GM23338 (cell line): Measurements from ENCODE around the gene LRP1-AS. TPM values are rescaled to one million over a fixed set of nuclear protein-coding genes. Genes with fewer than 3 reads are reported as not detected.

Experiments used
- ATAC-seq: fragments of 200-7000 bp; cut with Tn5 transposase; 3 replicates; pipeline ENCODE4 v1.9.1; 2020
- DNase-seq: peaks from one replicate; pipeline ENCODE4 v3.0.0-alpha.2; 2015; ENCODE audit warnings: low spot score
- H2AFZ ChIP-seq: fragments of 200-600 bp; sonication (generic); 2 replicates; pipeline ENCODE4 v1.8.0; 2016; ENCODE audit warnings: antibody characterized with exemption, mild to moderate bottlenecking, moderate library complexity
- H3F3A ChIP-seq: fragments of 200-600 bp; sonication (generic); replicated peaks from 2 replicates; pipeline ENCODE4 v1.8.0; 2017; ENCODE audit warnings: antibody characterized with exemption, mixed run types, low read depth
- H3K27ac ChIP-seq: fragments of 200-600 bp; sonication (generic); 2 replicates; pipeline ENCODE4 v1.6.1; 2016; ENCODE audit warnings: low read depth
- H3K27me3 ChIP-seq: fragments of 200-600 bp; sonication (generic); 2 replicates; pipeline ENCODE4 v1.8.0; 2016; ENCODE audit warnings: mild to moderate bottlenecking, mixed run types, moderate library complexity; ENCODE audit not compliant: insufficient read depth
- H3K36me3 ChIP-seq: fragments of 200-600 bp; sonication (generic); 2 replicates; pipeline ENCODE4 v1.8.0; 2016; ENCODE audit warnings: mild to moderate bottlenecking; ENCODE audit not compliant: insufficient read depth
- H3K4me1 ChIP-seq: fragments of 200-600 bp; sonication (generic); 2 replicates; pipeline ENCODE4 v1.8.0; 2016; ENCODE audit warnings: mild to moderate bottlenecking, moderate library complexity; ENCODE audit not compliant: insufficient read depth
- H3K4me2 ChIP-seq: fragments of 200-600 bp; sonication (generic); 2 replicates; pipeline ENCODE4 v1.7.1; 2017; ENCODE audit warnings: mixed run types
- H3K4me3 ChIP-seq: fragments of 200-600 bp; sonication (generic); 2 replicates; pipeline ENCODE4 v1.6.1; 2016; ENCODE audit warnings: mixed run types
- H3K79me2 ChIP-seq: fragments of 200-600 bp; sonication (generic); replicated peaks from 2 replicates; pipeline ENCODE4 v1.8.0; 2017; ENCODE audit warnings: mild to moderate bottlenecking; ENCODE audit not compliant: insufficient read depth
- H3K9me2 ChIP-seq: fragments of 200-600 bp; sonication (generic); 2 replicates; pipeline ENCODE4 v1.8.0; 2017; ENCODE audit not compliant: insufficient read depth
- H4K20me1 ChIP-seq: fragments of 200-600 bp; sonication (generic); replicated peaks from 2 replicates; pipeline ENCODE4 v1.8.0; 2017; ENCODE audit warnings: mild to moderate bottlenecking; ENCODE audit not compliant: insufficient read depth
- H3K27ac Mint-ChIP-seq: 2 replicates; pipeline ENCODE4 v1.8.0; 2020; ENCODE audit warnings: inconsistent platforms, mild to moderate bottlenecking, moderate library complexity, mixed read lengths
- H3K27me3 Mint-ChIP-seq: 3 replicates; pipeline ENCODE4 v1.8.0; 2022; ENCODE audit warnings: low read depth, mild to moderate bottlenecking, moderate library complexity, mixed read lengths, inconsistent platforms; ENCODE audit not compliant: insufficient read depth, poor library complexity
- H3K36me3 Mint-ChIP-seq: 3 replicates; pipeline ENCODE4 v1.8.0; 2021; ENCODE audit warnings: low read depth, mild to moderate bottlenecking, inconsistent platforms, moderate library complexity, mixed read lengths
- H3K4me1 Mint-ChIP-seq: 3 replicates; pipeline ENCODE4 v1.8.0; 2020; ENCODE audit warnings: mild to moderate bottlenecking, inconsistent platforms, mixed read lengths
- H3K4me3 Mint-ChIP-seq: 3 replicates; pipeline ENCODE4 v1.8.0; 2021; ENCODE audit warnings: moderate library complexity, mild to moderate bottlenecking, inconsistent platforms, mixed read lengths
- H3K9me3 Mint-ChIP-seq: 3 replicates; pipeline ENCODE4 v1.8.0; 2020; ENCODE audit warnings: moderate library complexity, mild to moderate bottlenecking, inconsistent platforms, mixed read lengths
- CREB1 ChIP-seq: fragments of 250-450 bp; sonication (Bioruptor Pico); IDR thresholded peaks from 2 replicates; pipeline ENCODE4 v1.5.0; 2020; ENCODE audit warnings: low read depth, mild to moderate bottlenecking, moderate library complexity
- ETS1 ChIP-seq: IDR thresholded peaks from 2 replicates; pipeline ENCODE4 v1.6.1; 2016; ENCODE audit warnings: antibody characterized with exemption
- EZH2 ChIP-seq: fragments of 200-600 bp; sonication (generic); IDR thresholded peaks from one replicate; pipeline ENCODE4 v1.8.0; 2017; ENCODE audit warnings: antibody characterized with exemption, mild to moderate bottlenecking, low read depth; ENCODE audit not compliant: unreplicated experiment
- EZH2phosphoT487 ChIP-seq: fragments of 200-600 bp; sonication (generic); IDR thresholded peaks from one replicate; pipeline ENCODE4 v1.8.1; 2018; ENCODE audit warnings: antibody characterized with exemption; ENCODE audit not compliant: unreplicated experiment
- JUNB ChIP-seq: IDR thresholded peaks from one replicate; pipeline ENCODE4 v1.6.1; 2016; ENCODE audit warnings: antibody characterized with exemption; ENCODE audit not compliant: unreplicated experiment
- NANOG ChIP-seq: IDR thresholded peaks from 2 replicates; pipeline ENCODE4 v1.6.1; 2016; ENCODE audit warnings: antibody characterized with exemption, borderline replicate concordance
- POLR2AphosphoS5 ChIP-seq: IDR thresholded peaks from 2 replicates; pipeline ENCODE4 v1.6.1; 2016; ENCODE audit warnings: antibody characterized with exemption, low read depth
- STAT1 ChIP-seq: IDR thresholded peaks from one replicate; pipeline ENCODE4 v1.6.1; 2016; ENCODE audit warnings: antibody characterized with exemption; ENCODE audit not compliant: unreplicated experiment
- ZNF114 ChIP-seq: fragments of 250-450 bp; sonication (Bioruptor Pico); IDR thresholded peaks from 2 replicates; pipeline ENCODE4 v1.5.0; 2020; ENCODE audit warnings: mild to moderate bottlenecking, moderate library complexity
- ZNF331 ChIP-seq: fragments of 250-450 bp; sonication (Bioruptor Pico); IDR thresholded peaks from 2 replicates; pipeline ENCODE4 v1.5.0; 2020; ENCODE audit warnings: low read depth, mild to moderate bottlenecking, moderate library complexity
- polyA plus RNA-seq: library from polyadenylated mRNA; unstranded; fragments of >200 nt; fragmentation: Nextera tagmentation; extraction: Ambion mirVana; gene quantifications from 2 replicates; pipeline ENCODE4 v1.2.1, GENCODE V29; 2016
- total RNA-seq: library from RNA; depleted of rRNA; stranded (reverse); fragments of >200 nt; shearing (Covaris generic); gene quantifications from 2 replicates; pipeline ENCODE4 v1.2.3, GENCODE V29; 2014
- TF ChIP-seq, protein P1 (sequence below), 2 experiments: fragments of 200-600 bp in 1 of 2; sonication (generic) in 1 of 2; conservative IDR thresholded peaks; 2 replicates each; pipeline versions ENCODE4 v1.5.1 to v1.6.1; 2016 to 2017; ENCODE audit warnings: antibody characterized with exemption in 2 of 2, low read depth in 2 of 2, mild to moderate bottlenecking in 2 of 2, moderate library complexity in 1 of 2
- TF ChIP-seq, protein P2 (sequence below): fragments of 250-450 bp; sonication (Bioruptor Pico); IDR thresholded peaks from 2 replicates; pipeline ENCODE4 v1.5.0; 2020; ENCODE audit warnings: mild to moderate bottlenecking, moderate library complexity

Gene LRP1-AS
- total and polyA plus RNA-seq, 2 experiments from 2014 or later: 0.86 TPM; not detected in 1

DNA sequence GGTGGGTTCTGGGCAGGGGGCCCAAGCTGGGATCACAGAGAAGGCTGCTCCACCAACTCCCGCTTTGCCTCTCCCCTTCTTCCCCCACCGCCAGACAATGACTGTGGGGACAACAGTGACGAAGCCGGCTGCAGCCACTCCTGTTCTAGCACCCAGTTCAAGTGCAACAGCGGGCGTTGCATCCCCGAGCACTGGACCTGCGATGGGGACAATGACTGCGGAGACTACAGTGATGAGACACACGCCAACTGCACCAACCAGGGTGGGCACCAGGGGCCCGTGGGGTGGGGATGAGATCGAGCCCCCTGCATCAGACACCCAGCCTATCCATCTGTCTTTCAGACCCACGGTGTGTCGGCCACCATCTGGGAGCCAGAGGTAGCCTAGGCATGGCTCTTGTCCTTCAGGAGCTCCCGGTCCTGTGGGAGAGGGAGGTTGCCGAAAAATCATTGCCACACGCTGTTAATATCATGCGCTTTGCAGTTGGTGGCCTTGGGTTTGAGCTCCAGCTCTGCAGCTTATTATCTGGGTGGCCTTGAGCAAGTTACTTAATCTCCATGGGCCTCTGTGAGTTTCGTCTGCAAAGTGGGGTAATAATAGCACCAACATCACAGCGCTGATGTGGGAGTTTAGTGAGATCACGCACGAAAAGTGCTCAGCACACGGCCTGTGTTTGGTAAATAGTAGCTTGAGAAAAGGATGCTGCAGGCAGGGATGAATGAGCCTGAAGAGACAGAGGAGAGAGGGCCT is 21.8 kb upstream of the LRP1-AS start:
- Histone ChIP-seq H3K9me2 (no peaks in the 10 kb centered on the region), H3K27me3 (no peaks in the 10 kb centered on the region), H4K20me1 (peaks cover 13% of the 10 kb centered on the region; the same call in 1 of the 2 replicates), H3K79me2 (no peaks in the 10 kb centered on the region), H3K27ac (no peak overlapping the region), H3K4me2 (no peak overlapping the region), H3K36me3 (peaks cover 28% of the 10 kb centered on the region), H2AFZ (no peak overlapping the region), H3K4me3 (no peak overlapping the region), H3K4me1 (no peaks in the 10 kb centered on the region), H3F3A (peaks cover 11% of the 10 kb centered on the region; the same call in 1 of the 2 replicates)
- no peak for DNase-seq
- Mint-ChIP-seq H3K4me3 (no peak overlapping the region), H3K9me3 (no peaks in the 10 kb centered on the region; the same call in 1 of the 3 replicates), H3K27ac (no peak overlapping the region), H3K36me3 (peaks cover 89% of the 10 kb centered on the region), H3K4me1 (peaks cover 6% of the 10 kb centered on the region), H3K27me3 (peaks cover 17% of the 10 kb centered on the region)
- TF ChIP-seq NANOG (no peak), EZH2 (no peak), STAT1 (no peak), CREB1 (CRISPR knock-in tag) (no peak), POLR2AphosphoS5 (no peak), ETS1 (no peak), EZH2phosphoT487 (no peak), ZNF114 (CRISPR knock-in tag) (no peak)
- no peak for ATAC-seq

- Histone ChIP-seq H3K4me2 (no peak overlapping the region), H3K27ac (no peak overlapping the region), H3F3A (peaks cover 7% of the 10 kb centered on the region; the same call in 1 of the 2 replicates), H3K4me1 (no peaks in the 10 kb centered on the region), H4K20me1 (peaks cover 13% of the 10 kb centered on the region; the same call in 1 of the 2 replicates), H3K79me2 (no peaks in the 10 kb centered on the region), H3K27me3 (no peaks in the 10 kb centered on the region), H2AFZ (no peak overlapping the region), H3K9me2 (no peaks in the 10 kb centered on the region), H3K36me3 (peaks cover 32% of the 10 kb centered on the region), H3K4me3 (no peak overlapping the region)
- H3K9me3 Mint-ChIP-seq: no peaks in the 10 kb centered on the region; the same call in 1 of the 3 replicates
- no peak overlapping the region for H3K4me3 Mint-ChIP-seq
- DNase-seq: no peak
- no peak overlapping the region for H3K27ac Mint-ChIP-seq
- peaks cover 16% of the 10 kb centered on the region for H3K27me3 Mint-ChIP-seq
- peaks cover 6% of the 10 kb centered on the region for H3K4me1 Mint-ChIP-seq
- peaks cover 88% of the 10 kb centered on the region for H3K36me3 Mint-ChIP-seq
- no peak for ATAC-seq
- TF ChIP-seq CREB1 (CRISPR knock-in tag): no peak
- TF ChIP-seq, protein P1, sequence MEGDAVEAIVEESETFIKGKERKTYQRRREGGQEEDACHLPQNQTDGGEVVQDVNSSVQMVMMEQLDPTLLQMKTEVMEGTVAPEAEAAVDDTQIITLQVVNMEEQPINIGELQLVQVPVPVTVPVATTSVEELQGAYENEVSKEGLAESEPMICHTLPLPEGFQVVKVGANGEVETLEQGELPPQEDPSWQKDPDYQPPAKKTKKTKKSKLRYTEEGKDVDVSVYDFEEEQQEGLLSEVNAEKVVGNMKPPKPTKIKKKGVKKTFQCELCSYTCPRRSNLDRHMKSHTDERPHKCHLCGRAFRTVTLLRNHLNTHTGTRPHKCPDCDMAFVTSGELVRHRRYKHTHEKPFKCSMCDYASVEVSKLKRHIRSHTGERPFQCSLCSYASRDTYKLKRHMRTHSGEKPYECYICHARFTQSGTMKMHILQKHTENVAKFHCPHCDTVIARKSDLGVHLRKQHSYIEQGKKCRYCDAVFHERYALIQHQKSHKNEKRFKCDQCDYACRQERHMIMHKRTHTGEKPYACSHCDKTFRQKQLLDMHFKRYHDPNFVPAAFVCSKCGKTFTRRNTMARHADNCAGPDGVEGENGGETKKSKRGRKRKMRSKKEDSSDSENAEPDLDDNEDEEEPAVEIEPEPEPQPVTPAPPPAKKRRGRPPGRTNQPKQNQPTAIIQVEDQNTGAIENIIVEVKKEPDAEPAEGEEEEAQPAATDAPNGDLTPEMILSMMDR (conservative IDR thresholded peaks at IDR 0.05; ENCODE audit: low read depth in 2 of 2): no peak
- no peak for TF ChIP-seq EZH2
- TF ChIP-seq, protein P2, sequence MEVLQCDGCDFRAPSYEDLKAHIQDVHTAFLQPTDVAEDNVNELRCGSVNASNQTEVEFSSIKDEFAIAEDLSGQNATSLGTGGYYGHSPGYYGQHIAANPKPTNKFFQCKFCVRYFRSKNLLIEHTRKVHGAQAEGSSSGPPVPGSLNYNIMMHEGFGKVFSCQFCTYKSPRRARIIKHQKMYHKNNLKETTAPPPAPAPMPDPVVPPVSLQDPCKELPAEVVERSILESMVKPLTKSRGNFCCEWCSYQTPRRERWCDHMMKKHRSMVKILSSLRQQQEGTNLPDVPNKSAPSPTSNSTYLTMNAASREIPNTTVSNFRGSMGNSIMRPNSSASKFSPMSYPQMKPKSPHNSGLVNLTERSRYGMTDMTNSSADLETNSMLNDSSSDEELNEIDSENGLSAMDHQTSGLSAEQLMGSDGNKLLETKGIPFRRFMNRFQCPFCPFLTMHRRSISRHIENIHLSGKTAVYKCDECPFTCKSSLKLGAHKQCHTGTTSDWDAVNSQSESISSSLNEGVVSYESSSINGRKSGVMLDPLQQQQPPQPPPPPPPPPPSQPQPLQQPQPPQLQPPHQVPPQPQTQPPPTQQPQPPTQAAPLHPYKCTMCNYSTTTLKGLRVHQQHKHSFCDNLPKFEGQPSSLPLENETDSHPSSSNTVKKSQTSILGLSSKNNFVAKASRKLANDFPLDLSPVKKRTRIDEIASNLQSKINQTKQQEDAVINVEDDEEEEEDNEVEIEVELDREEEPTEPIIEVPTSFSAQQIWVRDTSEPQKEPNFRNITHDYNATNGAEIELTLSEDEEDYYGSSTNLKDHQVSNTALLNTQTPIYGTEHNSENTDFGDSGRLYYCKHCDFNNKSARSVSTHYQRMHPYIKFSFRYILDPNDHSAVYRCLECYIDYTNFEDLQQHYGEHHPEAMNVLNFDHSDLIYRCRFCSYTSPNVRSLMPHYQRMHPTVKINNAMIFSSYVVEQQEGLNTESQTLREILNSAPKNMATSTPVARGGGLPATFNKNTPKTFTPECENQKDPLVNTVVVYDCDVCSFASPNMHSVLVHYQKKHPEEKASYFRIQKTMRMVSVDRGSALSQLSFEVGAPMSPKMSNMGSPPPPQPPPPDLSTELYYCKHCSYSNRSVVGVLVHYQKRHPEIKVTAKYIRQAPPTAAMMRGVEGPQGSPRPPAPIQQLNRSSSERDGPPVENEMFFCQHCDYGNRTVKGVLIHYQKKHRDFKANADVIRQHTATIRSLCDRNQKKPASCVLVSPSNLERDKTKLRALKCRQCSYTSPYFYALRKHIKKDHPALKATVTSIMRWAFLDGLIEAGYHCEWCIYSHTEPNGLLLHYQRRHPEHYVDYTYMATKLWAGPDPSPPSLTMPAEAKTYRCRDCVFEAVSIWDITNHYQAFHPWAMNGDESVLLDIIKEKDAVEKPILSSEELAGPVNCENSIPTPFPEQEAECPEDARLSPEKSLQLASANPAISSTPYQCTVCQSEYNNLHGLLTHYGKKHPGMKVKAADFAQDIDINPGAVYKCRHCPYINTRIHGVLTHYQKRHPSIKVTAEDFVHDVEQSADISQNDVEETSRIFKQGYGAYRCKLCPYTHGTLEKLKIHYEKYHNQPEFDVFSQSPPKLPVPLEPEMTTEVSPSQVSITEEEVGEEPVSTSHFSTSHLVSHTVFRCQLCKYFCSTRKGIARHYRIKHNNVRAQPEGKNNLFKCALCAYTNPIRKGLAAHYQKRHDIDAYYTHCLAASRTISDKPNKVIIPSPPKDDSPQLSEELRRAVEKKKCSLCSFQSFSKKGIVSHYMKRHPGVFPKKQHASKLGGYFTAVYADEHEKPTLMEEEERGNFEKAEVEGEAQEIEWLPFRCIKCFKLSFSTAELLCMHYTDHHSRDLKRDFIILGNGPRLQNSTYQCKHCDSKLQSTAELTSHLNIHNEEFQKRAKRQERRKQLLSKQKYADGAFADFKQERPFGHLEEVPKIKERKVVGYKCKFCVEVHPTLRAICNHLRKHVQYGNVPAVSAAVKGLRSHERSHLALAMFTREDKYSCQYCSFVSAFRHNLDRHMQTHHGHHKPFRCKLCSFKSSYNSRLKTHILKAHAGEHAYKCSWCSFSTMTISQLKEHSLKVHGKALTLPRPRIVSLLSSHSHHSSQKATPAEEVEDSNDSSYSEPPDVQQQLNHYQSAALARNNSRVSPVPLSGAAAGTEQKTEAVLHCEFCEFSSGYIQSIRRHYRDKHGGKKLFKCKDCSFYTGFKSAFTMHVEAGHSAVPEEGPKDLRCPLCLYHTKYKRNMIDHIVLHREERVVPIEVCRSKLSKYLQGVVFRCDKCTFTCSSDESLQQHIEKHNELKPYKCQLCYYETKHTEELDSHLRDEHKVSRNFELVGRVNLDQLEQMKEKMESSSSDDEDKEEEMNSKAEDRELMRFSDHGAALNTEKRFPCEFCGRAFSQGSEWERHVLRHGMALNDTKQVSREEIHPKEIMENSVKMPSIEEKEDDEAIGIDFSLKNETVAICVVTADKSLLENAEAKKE: no peak
- TF ChIP-seq ZNF331 (CRISPR knock-in tag): no peak
- no peak for TF ChIP-seq JUNB
- TF ChIP-seq STAT1: no peak
- TF ChIP-seq POLR2AphosphoS5: no peak
Observed at GRCh38 chr12:57168058-57168457, 20.6 kb upstream of the LRP1-AS start.
